Measurements from ENCODE around the gene PTPRD. TPM values are rescaled to one million over a fixed set of nuclear protein-coding genes. Genes with fewer than 3 reads are reported as not detected.

The PTPRD gene
- total RNA-seq, 1 experiment from 2014 or later, result not detected

DNA sequence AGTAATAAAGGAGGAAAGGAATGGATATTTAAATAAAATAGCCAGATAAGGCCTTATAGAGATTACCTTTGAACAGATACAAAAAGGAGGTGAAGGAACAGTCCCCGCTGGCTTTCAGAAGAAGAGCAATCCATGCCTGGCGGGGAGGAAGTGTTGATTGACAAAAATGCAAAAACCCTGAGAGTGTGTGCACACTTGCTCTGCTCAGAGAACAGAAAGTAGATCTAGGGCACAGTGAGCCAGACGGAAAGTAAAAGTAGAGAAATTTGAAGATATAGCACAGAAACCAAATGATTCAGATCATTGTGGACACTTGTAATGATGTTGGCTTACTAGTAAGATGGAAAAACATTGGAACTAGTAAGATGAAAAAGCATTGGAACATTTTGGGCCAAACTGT, 720.6 kb downstream of the PTPRD start:
- Mint-ChIP-seq H3K36me3 (ENCODE audit: insufficient read depth, unreplicated experiment) (no peaks in the 10 kb centered on the region), H3K4me3 (ENCODE audit: unreplicated experiment) (no peak overlapping the region), H3K27ac (ENCODE audit: low read depth, unreplicated experiment) (no peak overlapping the region), H3K27me3 (ENCODE audit: insufficient read depth, unreplicated experiment) (peaks cover 10% of the 10 kb centered on the region), H3K9me3 (ENCODE audit: unreplicated experiment) (no peaks in the 10 kb centered on the region), H3K4me1 (ENCODE audit: insufficient read depth, unreplicated experiment) (no peaks in the 10 kb centered on the region)
- ChIA-PET CTCF (interaction anchor here (0.7 kb wide), 1 partner anchor 50 kb away, joined by 4 read pairs; no protein-coding TSS in a partner anchor), POLR2A (no interaction called here)
- intact Hi-C loops (cut with micrococcal nuclease), result no loop called here
- DNase-seq (ENCODE audit: unreplicated experiment), result no peak
- TF ChIP-seq, protein P1, sequence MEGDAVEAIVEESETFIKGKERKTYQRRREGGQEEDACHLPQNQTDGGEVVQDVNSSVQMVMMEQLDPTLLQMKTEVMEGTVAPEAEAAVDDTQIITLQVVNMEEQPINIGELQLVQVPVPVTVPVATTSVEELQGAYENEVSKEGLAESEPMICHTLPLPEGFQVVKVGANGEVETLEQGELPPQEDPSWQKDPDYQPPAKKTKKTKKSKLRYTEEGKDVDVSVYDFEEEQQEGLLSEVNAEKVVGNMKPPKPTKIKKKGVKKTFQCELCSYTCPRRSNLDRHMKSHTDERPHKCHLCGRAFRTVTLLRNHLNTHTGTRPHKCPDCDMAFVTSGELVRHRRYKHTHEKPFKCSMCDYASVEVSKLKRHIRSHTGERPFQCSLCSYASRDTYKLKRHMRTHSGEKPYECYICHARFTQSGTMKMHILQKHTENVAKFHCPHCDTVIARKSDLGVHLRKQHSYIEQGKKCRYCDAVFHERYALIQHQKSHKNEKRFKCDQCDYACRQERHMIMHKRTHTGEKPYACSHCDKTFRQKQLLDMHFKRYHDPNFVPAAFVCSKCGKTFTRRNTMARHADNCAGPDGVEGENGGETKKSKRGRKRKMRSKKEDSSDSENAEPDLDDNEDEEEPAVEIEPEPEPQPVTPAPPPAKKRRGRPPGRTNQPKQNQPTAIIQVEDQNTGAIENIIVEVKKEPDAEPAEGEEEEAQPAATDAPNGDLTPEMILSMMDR (IDR thresholded peaks at IDR 0.05; ENCODE audit: unreplicated experiment), result no peak
- BruUV-seq (replicated peaks), result no TSS peak

DNA sequence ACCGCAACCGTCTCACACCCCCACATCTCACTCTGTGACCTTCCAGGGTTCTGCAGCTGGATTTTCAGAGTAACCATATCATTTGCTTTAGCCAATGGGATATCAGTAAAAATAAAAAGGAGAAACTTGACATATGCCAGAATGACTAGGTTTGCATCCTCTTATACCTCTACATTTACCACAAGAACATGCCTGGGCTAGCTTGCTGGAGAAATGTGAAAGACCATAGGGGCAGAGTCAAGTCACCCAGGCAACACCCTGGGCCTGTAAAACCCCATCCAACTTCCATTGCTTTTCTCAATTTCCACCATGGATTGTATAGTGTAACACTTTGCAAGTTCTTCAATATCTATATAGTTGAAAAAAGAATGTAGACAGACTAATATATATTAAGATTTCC, 731.1 kb downstream of the PTPRD start:
- no peak for DNase-seq (ENCODE audit: unreplicated experiment)
- Mint-ChIP-seq H3K27me3 (ENCODE audit: insufficient read depth, unreplicated experiment) (peaks cover 40% of the 10 kb centered on the region), H3K36me3 (ENCODE audit: insufficient read depth, unreplicated experiment) (no peaks in the 10 kb centered on the region), H3K4me1 (ENCODE audit: insufficient read depth, unreplicated experiment) (no peaks in the 10 kb centered on the region), H3K4me3 (ENCODE audit: unreplicated experiment) (no peak overlapping the region), H3K27ac (ENCODE audit: low read depth, unreplicated experiment) (no peak overlapping the region), H3K9me3 (ENCODE audit: unreplicated experiment) (no peaks in the 10 kb centered on the region)
- no TSS peak for BruUV-seq (replicated peaks)
- TF ChIP-seq, protein P1 (IDR thresholded peaks at IDR 0.05; ENCODE audit: unreplicated experiment), result no peak
- CTCF ChIA-PET, result no interaction called here
- intact Hi-C loops (cut with micrococcal nuclease), result no loop called here
- POLR2A ChIA-PET, result no interaction called here

DNA sequence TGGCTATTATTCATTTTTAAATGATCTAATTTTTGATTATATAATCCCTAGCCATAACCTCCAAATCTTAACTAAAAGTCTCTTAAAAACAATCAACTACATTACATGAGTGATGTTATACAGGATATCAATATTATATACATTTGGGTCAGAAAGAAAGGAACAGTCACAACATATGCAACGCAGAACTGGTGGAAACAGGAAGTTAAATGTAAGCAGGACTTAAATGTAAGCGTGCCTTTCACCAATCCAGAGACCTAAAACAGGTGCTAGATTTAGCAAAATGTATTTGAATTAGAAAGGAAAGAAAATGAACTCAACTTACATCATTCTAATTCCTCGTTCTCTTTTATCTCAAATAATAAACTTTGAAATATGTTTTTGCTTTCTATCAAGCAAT, 738.5 kb downstream of the PTPRD start:
- DNase-seq (ENCODE audit: unreplicated experiment), result no peak
- no TSS peak for BruUV-seq (replicated peaks)
- Mint-ChIP-seq H3K27me3 (ENCODE audit: insufficient read depth, unreplicated experiment) (peaks cover 28% of the 10 kb centered on the region), H3K27ac (ENCODE audit: low read depth, unreplicated experiment) (no peak overlapping the region), H3K36me3 (ENCODE audit: insufficient read depth, unreplicated experiment) (no peaks in the 10 kb centered on the region), H3K4me3 (ENCODE audit: unreplicated experiment) (no peak overlapping the region), H3K9me3 (ENCODE audit: unreplicated experiment) (no peaks in the 10 kb centered on the region), H3K4me1 (ENCODE audit: insufficient read depth, unreplicated experiment) (no peaks in the 10 kb centered on the region)
- TF ChIP-seq, protein P1 (IDR thresholded peaks at IDR 0.05; ENCODE audit: unreplicated experiment), result no peak
- ChIA-PET POLR2A (no interaction called here), CTCF (no interaction called here)
- intact Hi-C loops (cut with micrococcal nuclease), result no loop called here

DNA sequence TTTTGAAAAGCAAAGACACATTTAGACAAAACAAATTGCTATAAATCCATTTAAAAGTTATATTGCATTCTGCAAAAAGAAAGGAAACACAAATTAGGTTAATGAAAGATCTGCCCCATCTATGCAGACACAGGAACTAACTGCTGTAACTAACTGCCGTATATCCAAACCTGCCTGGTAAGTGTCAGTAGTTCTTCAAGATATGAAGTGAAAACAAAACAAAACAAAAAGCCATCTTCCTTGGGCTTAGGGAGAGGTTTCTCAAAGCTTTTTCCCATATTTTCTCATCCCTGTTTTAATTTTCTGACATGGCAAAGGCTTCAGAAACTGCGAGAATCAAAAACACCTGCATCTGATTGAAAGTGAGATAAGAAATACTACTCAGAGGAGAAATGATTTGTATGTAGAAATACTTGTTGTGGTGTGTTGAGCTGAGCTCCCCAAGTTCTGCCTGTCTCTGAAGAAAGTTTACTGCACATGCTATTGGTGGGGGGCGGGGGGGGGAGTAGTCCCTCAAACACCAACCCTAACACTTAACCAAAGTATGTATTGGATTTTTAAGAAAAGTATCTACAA, 750.5 kb downstream of the PTPRD start:
- Mint-ChIP-seq H3K4me3 (ENCODE audit: unreplicated experiment) (no peak overlapping the region), H3K9me3 (ENCODE audit: unreplicated experiment) (no peaks in the 10 kb centered on the region), H3K36me3 (ENCODE audit: insufficient read depth, unreplicated experiment) (no peaks in the 10 kb centered on the region), H3K27ac (ENCODE audit: low read depth, unreplicated experiment) (no peak overlapping the region), H3K27me3 (ENCODE audit: insufficient read depth, unreplicated experiment) (peaks cover 27% of the 10 kb centered on the region), H3K4me1 (ENCODE audit: insufficient read depth, unreplicated experiment) (no peaks in the 10 kb centered on the region)
- intact Hi-C loops (cut with micrococcal nuclease), result no loop called here
- TF ChIP-seq, protein P1 (IDR thresholded peaks at IDR 0.05; ENCODE audit: unreplicated experiment), result no peak
- BruUV-seq (replicated peaks), result no TSS peak
- POLR2A ChIA-PET, result no interaction called here
- no peak for DNase-seq (ENCODE audit: unreplicated experiment)
- CTCF ChIA-PET, result no interaction called here
